Measurements from ENCODE around the gene CCSER1.
"Not testable (repeated sequence)": the region's sequence is repeated elsewhere in the genome, so short reads cannot be mapped to it uniquely, and the experiment has no call there.

CCSER1 gene

GRCh38 chr4:91592125-91592524, 1464.9 kb downstream of the CCSER1 start:
- DNase-seq (ENCODE audit: low read depth), result no peak

GRCh38 chr4:91596718-91597117, 1469.5 kb downstream of the CCSER1 start:
- no peak for DNase-seq (ENCODE audit: low read depth)

GRCh38 chr4:91598696-91599095, 1471.5 kb downstream of the CCSER1 start:
- no peak for DNase-seq (ENCODE audit: low read depth)

- DNase-seq (ENCODE audit: low read depth), result no peak
Observed at GRCh38 chr4:91600301-91600700, 1473.1 kb downstream of the CCSER1 start.

GRCh38 chr4:91601401-91601800, 1474.2 kb downstream of the CCSER1 start:
- DNase-seq (ENCODE audit: low read depth), result no peak

GRCh38 chr4:91611782-91612181, 1484.6 kb downstream of the CCSER1 start:
- DNase-seq (ENCODE audit: low read depth), result no peak

- no peak for DNase-seq (ENCODE audit: low read depth)
Observed at GRCh38 chr4:91620952-91621351, 1493.8 kb downstream of the CCSER1 start.

- DNase-seq (ENCODE audit: low read depth), result no peak
Observed at GRCh38 chr4:91621446-91621845, 1494.3 kb downstream of the CCSER1 start.

- no peak for DNase-seq (ENCODE audit: low read depth)
Observed at GRCh38 chr4:91622925-91623602, 1495.9 kb downstream of the CCSER1 start.

- not testable (repeated sequence) for DNase-seq (ENCODE audit: low read depth)
Observed at GRCh38 chr4:91623603-91623967, 1496.4 kb downstream of the CCSER1 start.

- no peak for DNase-seq (ENCODE audit: low read depth)
Observed at GRCh38 chr4:91630054-91630453, 1502.9 kb downstream of the CCSER1 start.

GRCh38 chr4:91630764-91631163, 1503.6 kb downstream of the CCSER1 start:
- DNase-seq (ENCODE audit: low read depth), result no peak

- no peak for DNase-seq (ENCODE audit: low read depth)
Observed at GRCh38 chr4:91631335-91631734, 1504.1 kb downstream of the CCSER1 start.

GRCh38 chr4:91636083-91636482, 1508.9 kb downstream of the CCSER1 start:
- no peak for DNase-seq (ENCODE audit: low read depth)
